ENCODE data around the gene ZNF865.

DNA sequence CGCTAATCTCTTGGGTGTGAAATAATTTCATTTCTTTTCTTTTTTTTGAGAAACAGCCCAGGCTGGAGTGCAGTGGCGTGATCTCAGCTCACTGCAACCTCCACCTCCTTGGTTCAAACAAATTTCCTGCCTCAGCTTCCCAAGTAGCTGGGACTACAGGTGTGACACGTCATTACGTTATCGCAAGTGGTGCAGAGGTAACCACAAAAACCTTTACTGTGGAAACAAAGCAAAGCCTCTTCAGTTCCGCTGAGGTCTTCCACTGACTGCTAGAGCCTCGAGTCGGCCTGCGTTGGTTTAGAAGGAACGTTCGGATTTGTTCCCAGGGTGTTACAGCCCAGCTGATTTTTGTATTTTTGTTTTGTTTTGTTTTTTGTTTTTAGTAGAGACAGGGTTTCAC is 20.9 kb downstream of the ZNF865 start:
- TF ChIP-seq, protein P1, sequence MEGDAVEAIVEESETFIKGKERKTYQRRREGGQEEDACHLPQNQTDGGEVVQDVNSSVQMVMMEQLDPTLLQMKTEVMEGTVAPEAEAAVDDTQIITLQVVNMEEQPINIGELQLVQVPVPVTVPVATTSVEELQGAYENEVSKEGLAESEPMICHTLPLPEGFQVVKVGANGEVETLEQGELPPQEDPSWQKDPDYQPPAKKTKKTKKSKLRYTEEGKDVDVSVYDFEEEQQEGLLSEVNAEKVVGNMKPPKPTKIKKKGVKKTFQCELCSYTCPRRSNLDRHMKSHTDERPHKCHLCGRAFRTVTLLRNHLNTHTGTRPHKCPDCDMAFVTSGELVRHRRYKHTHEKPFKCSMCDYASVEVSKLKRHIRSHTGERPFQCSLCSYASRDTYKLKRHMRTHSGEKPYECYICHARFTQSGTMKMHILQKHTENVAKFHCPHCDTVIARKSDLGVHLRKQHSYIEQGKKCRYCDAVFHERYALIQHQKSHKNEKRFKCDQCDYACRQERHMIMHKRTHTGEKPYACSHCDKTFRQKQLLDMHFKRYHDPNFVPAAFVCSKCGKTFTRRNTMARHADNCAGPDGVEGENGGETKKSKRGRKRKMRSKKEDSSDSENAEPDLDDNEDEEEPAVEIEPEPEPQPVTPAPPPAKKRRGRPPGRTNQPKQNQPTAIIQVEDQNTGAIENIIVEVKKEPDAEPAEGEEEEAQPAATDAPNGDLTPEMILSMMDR (conservative IDR thresholded peaks at IDR 0.05; ENCODE audit: low read depth, low read length) = no peak
- TF ChIP-seq EZH2 (IDR thresholded peaks at IDR 0.05; ENCODE audit: low read length, unreplicated experiment) = no peak
- TF ChIP-seq EZH2phosphoT487 (IDR thresholded peaks at IDR 0.05; ENCODE audit: borderline replicate concordance, low read length) = no peak

Data from PC-3 (cell line).